ENCODE results near the gene ZNF205.
"Not testable (repeated sequence)": the region's sequence is repeated elsewhere in the genome, so short reads cannot be mapped to it uniquely, and the experiment has no call there.

ZNF205 gene

DNA sequence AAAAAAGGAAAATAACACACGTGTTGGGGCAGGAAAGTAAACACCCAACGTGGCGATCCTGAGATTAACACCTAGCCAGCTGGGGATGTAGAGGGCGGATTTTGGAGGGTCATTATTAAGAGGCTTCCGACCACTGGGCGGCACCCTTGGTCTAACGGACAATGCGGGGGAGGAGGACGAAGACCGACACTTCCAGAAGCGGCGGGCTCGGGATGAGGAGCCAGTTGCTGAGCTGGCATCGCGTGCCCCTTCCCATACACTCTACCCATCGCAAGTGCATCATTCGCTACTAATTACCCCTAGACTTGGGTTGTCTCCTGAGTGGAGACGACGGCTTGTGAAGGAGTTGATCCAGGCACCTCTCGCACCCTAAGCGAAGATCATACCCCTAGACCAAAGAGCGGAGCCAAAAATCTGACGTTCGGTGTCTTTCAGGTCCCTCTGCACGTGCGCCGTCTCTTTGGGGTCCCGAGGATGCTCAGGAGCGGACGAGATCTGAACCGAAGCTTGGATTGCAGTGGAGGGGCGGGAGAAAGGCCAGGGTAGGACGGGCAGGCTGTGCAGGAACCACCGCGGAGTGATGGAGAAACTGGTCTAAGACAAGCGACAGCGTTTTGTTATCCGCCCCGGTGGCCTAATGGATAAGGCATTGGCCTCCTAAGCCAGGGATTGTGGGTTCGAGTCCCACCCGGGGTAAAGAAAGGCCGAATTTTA lies 40.0 kb downstream of the ZNF205 start:
- H3K27me3 Mint-ChIP-seq = peaks cover 2% of the 10 kb centered on the region

GRCh38 chr16:3152991-3153368 lies 40.6 kb downstream of the ZNF205 start:
- H3K27me3 Mint-ChIP-seq = peaks cover 2% of the 10 kb centered on the region
- peaks cover 29% of the 10 kb centered on the region for H3K4me1 Mint-ChIP-seq (ENCODE audit: low read depth)
- H3K36me3 Mint-ChIP-seq = no peaks in the 10 kb centered on the region
- H3K9me3 Mint-ChIP-seq (ENCODE audit: low read depth) = no peaks in the 10 kb centered on the region
- peak overlapping the region; percentile 87 for H3K4me3 Mint-ChIP-seq
- H3K27ac Mint-ChIP-seq = peak overlapping the region; percentile 98

More for the DNA sequence above, 40.0 kb downstream of the ZNF205 start:
- peaks cover 24% of the 10 kb centered on the region for H3K4me1 Mint-ChIP-seq (ENCODE audit: low read depth)
- no peaks in the 10 kb centered on the region for H3K36me3 Mint-ChIP-seq
- no peaks in the 10 kb centered on the region for H3K9me3 Mint-ChIP-seq (ENCODE audit: low read depth)
- peak overlapping the region; percentile 98 for H3K27ac Mint-ChIP-seq
- H3K4me3 Mint-ChIP-seq = peak overlapping the region; percentile 87

DNA sequence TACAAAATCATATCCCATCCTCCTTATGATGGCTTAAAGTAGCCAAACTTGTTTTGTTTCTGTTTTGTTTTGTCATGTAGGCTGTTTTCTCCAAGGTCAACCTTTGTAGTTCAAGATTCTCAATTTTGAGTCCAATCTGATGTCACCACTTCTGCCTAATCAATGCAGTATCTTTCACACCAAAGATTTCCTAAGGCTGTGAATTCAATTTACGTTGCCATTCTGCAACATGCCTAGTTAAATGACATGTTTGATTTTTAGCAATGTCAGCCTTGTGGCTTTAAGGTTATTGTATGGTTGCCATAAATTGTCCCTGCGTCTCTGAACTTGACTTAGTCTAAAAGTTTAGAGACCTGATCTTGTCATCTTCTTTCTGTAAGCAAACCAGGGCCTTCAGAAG lies 42.8 kb downstream of the ZNF205 start:
- Mint-ChIP-seq H3K4me1 (ENCODE audit: low read depth) (peaks cover 38% of the 10 kb centered on the region), H3K27me3 (peaks cover 2% of the 10 kb centered on the region), H3K27ac (no peak overlapping the region), H3K4me3 (no peak overlapping the region), H3K36me3 (no peaks in the 10 kb centered on the region), H3K9me3 (ENCODE audit: low read depth) (no peaks in the 10 kb centered on the region)

GRCh38 chr16:3155972-3156371 lies 43.6 kb downstream of the ZNF205 start:
- no peak overlapping the region for H3K4me3 Mint-ChIP-seq
- no peaks in the 10 kb centered on the region for H3K36me3 Mint-ChIP-seq

GRCh38 chr16:3157229-3158025 lies 45.0 kb downstream of the ZNF205 start:
- Mint-ChIP-seq H3K27ac (peak overlapping the region; percentile 78), H3K36me3 (no peaks in the 10 kb centered on the region), H3K4me3 (peak overlapping the region; percentile 87), H3K4me1 (ENCODE audit: low read depth) (peaks cover 29% of the 10 kb centered on the region), H3K27me3 (peaks cover 2% of the 10 kb centered on the region), H3K9me3 (ENCODE audit: low read depth) (no peaks in the 10 kb centered on the region)

More at GRCh38 chr16:3155972-3156371, 43.6 kb downstream of the ZNF205 start:
- Mint-ChIP-seq H3K9me3 (ENCODE audit: low read depth) (no peaks in the 10 kb centered on the region), H3K27me3 (peaks cover 2% of the 10 kb centered on the region), H3K27ac (no peak overlapping the region), H3K4me1 (ENCODE audit: low read depth) (peaks cover 35% of the 10 kb centered on the region)

DNA sequence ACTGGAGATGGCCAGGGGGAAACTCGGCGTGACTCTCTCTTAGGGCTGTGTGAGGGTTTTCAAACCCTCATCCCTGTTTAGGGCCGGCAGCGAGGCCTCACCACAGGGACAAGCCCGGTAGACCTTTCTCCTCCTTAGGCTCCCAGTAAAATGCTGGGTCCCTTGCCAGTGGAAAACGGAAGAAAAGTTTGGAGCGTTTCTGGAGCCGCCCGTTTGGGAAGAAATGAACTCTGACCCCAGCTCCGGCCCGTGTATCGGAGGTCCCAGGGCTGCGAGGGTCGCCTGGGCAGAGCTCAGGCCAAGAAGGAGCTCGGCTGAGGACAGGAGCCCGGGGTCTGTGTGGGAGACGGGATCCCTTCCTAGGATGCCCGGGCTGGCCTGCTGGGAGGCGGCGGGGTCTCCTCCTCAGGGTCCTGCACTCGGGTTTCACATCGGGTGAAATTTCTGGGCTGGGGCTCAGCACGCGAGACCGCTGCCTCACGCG lies 45.7 kb downstream of the ZNF205 start:
- Mint-ChIP-seq H3K36me3 (no peaks in the 10 kb centered on the region), H3K27me3 (no peaks in the 10 kb centered on the region), H3K4me3 (peak overlapping the region; percentile 87), H3K27ac (peak overlapping the region; percentile 78), H3K9me3 (ENCODE audit: low read depth) (no peaks in the 10 kb centered on the region), H3K4me1 (ENCODE audit: low read depth) (peaks cover 24% of the 10 kb centered on the region)

- H3K27ac Mint-ChIP-seq = peak overlapping the region; percentile 86
- H3K4me3 Mint-ChIP-seq = peak overlapping the region; percentile 87
- no peaks in the 10 kb centered on the region for H3K9me3 Mint-ChIP-seq (ENCODE audit: low read depth)
- peaks cover 24% of the 10 kb centered on the region for H3K4me1 Mint-ChIP-seq (ENCODE audit: low read depth)
- H3K36me3 Mint-ChIP-seq = no peaks in the 10 kb centered on the region
- no peaks in the 10 kb centered on the region for H3K27me3 Mint-ChIP-seq
Measured at GRCh38 chr16:3158510-3159314, 46.3 kb downstream of the ZNF205 start.

DNA sequence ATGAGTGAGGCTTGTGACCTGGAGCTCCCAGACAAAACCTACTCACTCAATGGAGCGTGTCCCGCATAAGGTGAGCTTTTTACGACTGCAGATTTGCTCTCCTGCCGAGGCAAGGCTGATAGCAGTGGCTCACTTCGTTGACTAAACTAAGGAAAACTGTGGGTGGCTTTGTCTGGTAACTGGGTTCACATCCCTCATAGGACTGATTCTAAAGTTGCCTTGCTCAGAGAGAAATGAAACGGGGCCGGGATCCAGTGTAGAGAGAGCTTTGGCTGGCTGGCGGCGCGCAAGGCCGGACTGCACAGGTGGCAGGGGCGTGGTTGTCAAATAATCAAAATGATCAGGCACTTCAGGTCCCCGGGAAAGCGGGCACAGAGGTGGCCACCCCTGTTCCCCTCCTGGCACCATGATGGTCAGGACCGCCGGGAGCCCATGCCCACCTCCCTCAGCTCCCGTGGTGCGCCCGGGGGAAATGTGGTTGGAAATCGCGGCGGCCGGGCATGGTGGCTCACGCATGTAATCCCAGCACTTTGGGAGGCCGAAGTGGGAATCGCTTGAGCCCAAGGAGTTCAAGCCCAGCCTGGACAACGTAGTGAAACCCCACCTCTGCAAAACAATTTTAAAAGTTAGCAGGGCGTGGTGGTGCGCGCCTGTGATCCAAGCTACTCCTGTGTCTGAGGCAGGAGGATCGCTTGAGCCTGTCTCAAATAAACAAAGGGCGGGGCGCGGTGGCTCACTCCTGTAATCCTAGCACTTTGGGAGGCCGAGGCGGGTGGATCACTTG lies 49.0 kb downstream of the ZNF205 start:
- peak overlapping the region; percentile 42 for H3K4me3 Mint-ChIP-seq
- H3K9me3 Mint-ChIP-seq (ENCODE audit: low read depth) = no peaks in the 10 kb centered on the region
- H3K36me3 Mint-ChIP-seq = no peaks in the 10 kb centered on the region
- H3K27me3 Mint-ChIP-seq = no peaks in the 10 kb centered on the region
- no peak overlapping the region for H3K27ac Mint-ChIP-seq
- H3K4me1 Mint-ChIP-seq (ENCODE audit: low read depth) = peaks cover 31% of the 10 kb centered on the region

DNA sequence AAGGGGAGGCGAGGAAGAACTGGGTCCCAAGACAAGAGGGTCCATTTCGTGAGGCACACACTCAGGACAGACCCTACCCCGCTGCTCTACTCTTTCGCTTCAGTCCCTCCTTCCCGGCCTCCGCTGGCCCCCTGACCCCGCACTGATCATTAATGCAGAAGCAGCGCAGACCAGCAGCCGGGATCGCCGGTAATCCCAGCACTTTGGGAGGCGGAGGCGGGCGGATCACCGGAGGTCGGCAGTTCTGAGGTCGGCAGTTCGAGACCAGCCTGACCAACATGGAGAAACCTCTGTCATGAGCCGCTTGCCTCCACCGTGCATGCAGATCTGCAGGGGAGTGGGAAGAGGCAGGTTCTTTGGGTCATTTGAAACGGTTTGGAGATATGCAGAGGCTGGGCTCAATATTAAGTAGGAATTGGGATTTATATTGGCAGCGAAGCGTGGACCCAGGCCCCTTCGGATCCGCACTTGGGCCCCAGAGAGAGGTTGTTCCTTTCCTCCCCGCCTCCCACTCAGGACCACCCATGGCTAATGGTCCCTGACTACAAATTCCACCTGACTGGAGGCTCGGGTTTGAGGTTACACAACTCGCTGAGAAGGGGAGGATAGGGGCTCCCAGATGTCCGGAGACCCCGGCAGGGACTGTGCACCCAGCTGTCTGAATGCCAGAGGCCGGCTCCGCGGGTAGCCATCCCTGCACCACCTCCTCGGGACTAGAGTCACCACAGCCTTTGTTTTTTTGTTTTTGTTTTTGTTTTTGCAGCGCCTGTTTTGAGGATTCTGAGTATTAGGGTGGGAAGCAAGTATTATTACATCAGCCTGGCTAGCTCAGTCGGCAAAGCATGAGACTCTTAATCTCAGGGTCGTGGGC lies 52.0 kb downstream of the ZNF205 start:
- Mint-ChIP-seq H3K27me3 (no peaks in the 10 kb centered on the region), H3K4me3 (no peak overlapping the region), H3K9me3 (ENCODE audit: low read depth) (no peaks in the 10 kb centered on the region), H3K36me3 (no peaks in the 10 kb centered on the region), H3K27ac (no peak overlapping the region), H3K4me1 (ENCODE audit: low read depth) (peaks cover 14% of the 10 kb centered on the region)

DNA sequence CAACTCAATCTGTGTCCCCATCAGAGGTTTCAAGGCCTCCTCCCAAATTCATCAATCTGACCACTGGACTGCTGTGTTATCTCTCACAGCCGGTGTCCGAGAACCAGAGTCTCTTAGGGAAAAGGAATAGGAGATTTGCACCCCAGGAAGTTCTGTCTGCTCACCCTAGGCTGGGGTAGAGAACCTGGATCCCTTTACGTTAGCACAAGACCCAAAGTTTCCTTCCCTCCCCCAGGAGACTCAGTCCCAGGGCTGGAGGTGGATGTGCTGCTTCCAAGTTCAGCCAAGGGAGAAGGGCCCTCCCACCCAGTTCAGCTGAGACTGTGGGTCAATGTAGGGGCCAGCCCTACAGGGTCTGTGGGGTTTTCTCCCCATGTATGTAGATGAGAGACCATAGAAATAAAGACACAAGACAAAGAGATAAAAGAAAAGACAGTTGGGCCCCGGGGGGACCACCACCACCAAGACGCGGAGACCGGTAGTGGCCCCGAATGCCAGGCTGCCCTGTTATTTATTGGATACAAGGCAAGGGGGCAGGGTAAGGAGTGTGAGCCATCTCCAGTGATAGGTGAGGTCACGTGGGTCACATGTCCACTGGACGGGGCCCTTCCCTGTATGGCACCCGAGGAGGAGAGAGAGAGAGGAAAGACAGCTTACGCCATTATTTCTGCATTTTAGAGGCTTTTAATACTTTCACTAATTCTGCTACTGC lies 52.9 kb downstream of the ZNF205 start:
- peak overlapping the region; percentile 63 for H3K4me3 Mint-ChIP-seq
- no peaks in the 10 kb centered on the region for H3K27me3 Mint-ChIP-seq
- H3K36me3 Mint-ChIP-seq = no peaks in the 10 kb centered on the region
- H3K9me3 Mint-ChIP-seq (ENCODE audit: low read depth) = no peaks in the 10 kb centered on the region
- H3K27ac Mint-ChIP-seq = peak overlapping the region; percentile 61
- H3K4me1 Mint-ChIP-seq (ENCODE audit: low read depth) = peaks cover 11% of the 10 kb centered on the region

DNA sequence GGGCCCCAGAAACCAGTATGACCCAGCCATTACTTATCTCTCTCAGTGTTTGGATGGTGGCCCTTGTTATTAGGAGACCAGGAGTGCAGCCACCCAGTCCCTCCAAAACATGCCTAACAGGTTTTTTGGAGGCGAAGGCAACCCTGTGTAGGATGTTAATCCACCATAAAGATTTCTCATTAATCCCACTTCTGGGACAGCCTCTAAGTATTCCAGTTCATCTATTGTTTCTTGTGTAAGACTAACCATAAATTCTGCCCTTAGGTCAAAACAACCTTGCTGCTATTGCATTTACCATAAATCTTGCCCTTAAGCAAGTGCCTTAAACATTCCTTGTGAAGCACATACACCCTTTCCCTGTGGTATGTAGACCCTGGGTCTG lies 54.1 kb downstream of the ZNF205 start:
- no peaks in the 10 kb centered on the region for H3K9me3 Mint-ChIP-seq (ENCODE audit: low read depth)
- H3K4me3 Mint-ChIP-seq = no peak overlapping the region
- no peaks in the 10 kb centered on the region for H3K36me3 Mint-ChIP-seq
- H3K27ac Mint-ChIP-seq = no peak overlapping the region
- H3K27me3 Mint-ChIP-seq = peaks cover 4% of the 10 kb centered on the region
- peaks cover 19% of the 10 kb centered on the region for H3K4me1 Mint-ChIP-seq (ENCODE audit: low read depth)

- H3K9me3 Mint-ChIP-seq (ENCODE audit: low read depth); H3K27me3 Mint-ChIP-seq; H3K36me3 Mint-ChIP-seq; H3K4me3 Mint-ChIP-seq; H3K27ac Mint-ChIP-seq: not testable (repeated sequence)
- peaks cover 32% of the 10 kb centered on the region for H3K4me1 Mint-ChIP-seq (ENCODE audit: low read depth)
Measured at GRCh38 chr16:3168729-3169128, 56.3 kb downstream of the ZNF205 start.
